Measurements from ENCODE around the gene RUFY4.

Gene RUFY4

DNA sequence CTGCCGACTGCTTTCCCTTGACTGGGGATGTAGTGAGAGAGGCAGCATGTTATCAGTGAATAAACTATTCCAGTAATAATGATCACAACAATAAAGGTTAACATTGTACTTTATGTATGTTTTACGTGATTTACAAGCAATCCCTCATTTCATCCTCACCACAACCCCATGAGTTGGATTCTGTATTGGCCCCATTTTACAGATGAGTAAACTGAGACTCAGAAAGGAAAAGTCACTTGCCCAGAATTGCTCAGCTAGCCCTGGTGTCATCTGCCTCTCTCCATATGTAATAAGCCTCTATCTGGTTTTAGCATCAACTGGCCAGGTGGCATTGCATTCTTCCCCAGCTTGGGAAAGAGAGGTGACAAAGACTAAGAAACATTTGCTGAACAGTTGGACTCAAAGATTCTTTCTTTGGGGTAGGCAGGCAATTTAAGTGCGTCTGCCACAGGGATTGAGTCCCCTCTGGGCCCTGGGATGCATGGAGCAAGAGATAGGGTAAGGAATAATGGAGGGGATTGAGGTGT is 58.9 kb downstream of the RUFY4 start:
- Histone ChIP-seq H3K4me3 (no peak overlapping the region), H3K27ac (peak overlapping the region in 6 of 21 experiments; percentile 22 to 78 (median 54))

DNA sequence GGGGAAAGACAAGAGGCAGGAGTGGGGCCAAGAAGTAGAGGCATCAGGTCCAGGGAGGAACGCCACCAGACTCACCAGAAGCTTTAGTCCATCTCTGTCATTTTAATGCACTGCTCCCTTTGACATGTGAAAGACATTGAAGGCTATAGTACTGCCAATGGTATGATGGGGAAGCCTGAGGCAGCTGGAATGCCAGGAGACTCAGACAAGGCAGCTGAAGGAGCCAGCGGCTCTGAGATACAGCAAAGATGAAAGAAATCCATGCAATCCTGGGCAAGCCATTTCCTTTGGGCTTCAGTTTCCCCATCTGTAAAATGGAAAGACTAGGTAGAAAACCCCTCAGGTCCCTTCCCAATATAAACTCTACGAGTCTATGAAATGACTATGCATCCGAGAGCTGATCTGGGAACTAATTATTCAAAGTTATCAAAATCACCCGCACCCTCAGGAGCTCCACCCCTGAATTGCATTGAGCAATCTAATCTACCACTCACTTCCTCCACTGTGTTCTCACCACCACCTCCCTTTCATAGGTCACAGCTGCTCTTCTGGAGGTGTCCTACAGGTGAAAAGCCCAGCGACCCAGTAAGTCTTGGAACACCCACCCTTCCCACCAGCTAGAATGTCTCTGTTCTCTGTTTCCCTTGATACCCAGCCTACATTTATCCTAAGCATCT is 59.9 kb downstream of the RUFY4 start:
- peak overlapping the region in 5 of 21 experiments; percentile 45 to 62 (median 59) for H3K27ac ChIP-seq

DNA sequence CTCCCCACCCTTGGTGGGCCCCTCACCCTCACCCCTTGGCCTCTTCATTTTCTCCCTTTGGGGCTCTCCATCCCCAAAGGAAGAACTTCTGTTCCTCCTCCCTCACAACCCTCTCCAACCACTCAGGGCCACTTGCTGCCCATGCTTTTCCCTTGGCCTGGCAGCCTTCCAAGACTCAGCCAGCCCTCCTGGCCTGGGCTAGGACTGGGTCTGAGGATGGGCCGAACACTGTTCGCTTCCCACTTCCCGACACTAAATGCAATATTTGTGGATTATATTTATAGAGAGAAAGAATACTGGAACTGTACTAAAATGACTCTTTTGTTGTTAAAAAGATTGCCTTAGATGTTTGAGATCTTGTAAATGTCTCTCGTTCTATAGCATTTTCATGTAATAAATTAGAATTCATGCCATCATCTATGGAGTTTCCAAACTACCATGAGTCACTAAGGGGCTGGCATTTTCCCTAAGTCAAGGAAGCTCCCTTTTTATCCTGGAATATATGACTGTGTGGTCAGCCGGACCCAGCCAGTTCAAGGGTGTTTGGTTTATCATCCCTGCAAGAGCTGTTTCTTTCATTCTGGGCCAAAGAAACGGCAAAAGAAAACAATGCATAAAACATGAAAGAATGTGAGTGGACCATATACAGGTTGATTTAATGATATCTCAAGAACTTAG is 60.5 kb downstream of the RUFY4 start:
- Histone ChIP-seq H3K27ac (peak overlapping the region in 7 of 21 experiments; percentile 6 to 62 (median 53)), H3K4me3 (peak overlapping the region in 1 of 7 experiments; percentile 17)

More for the DNA sequence above, 59.9 kb downstream of the RUFY4 start:
- peak overlapping the region in 1 of 7 experiments; percentile 17 for H3K4me3 ChIP-seq

DNA sequence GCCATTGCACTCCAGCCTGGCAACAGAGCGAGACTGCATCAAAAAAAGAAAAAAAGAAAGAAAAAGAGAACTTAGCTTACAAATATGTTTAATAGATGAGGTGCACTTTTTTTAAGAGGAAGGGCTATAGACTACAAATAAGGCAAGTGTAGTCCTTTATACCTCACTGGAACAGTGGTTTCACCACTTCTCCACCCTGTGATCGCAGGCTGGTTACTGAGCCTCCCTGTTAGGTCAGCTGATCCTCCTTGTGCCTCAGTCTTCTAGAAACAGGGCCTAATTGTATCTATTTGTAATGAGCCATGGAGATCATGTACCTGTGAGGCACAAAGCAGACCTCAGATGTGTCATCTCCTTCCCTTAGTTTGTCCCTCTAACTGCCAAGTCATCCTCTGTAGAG is 61.3 kb downstream of the RUFY4 start:
- peak overlapping the region in 4 of 21 experiments; percentile 6 to 18 (median 8) for H3K27ac ChIP-seq
- H3K4me3 ChIP-seq = no peak overlapping the region

DNA sequence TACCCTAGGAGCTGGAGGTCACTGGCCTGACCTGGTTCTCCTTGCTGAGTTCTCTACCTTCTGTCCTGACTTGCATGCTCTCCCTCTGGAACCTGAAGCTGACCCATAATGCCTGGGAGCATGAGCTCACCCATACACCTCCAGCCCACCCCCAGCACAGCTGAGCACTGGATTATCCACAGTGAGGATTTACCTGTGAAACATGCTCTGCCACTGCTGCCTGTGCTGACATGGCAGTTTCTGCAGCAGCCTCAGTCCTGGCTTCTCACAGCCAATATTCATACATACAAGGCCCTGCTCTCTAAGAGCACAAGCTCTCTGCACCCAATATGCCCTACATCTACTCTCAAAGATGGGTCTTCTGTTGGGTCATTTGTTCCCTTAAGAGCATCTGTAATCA is 61.8 kb downstream of the RUFY4 start:
- H3K27ac ChIP-seq = peak overlapping the region in 3 of 21 experiments; percentile 6 to 18 (median 11)
- no peak overlapping the region for H3K4me3 ChIP-seq

DNA sequence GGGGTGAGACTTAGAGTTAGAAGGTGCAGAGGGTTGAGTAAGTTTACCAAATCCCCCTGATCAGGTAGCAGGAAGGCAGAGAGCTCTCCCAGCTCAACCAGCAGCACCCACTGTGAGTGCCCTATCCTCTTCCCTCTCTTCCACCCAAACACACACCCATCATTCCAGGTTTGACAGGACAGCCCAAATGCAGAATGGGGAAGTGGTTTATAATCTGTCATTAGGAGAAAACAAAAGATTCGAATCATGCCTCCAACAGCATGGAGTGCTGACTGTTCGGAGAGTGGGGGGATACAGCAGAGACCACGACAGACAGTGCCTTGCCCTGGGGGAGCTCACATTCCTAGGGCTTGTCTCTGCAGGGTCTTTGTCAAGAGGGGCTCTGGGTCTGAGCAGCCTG is 68.5 kb downstream of the RUFY4 start:
- Histone ChIP-seq H3K27ac (no peak overlapping the region), H3K4me3 (no peak overlapping the region)

DNA sequence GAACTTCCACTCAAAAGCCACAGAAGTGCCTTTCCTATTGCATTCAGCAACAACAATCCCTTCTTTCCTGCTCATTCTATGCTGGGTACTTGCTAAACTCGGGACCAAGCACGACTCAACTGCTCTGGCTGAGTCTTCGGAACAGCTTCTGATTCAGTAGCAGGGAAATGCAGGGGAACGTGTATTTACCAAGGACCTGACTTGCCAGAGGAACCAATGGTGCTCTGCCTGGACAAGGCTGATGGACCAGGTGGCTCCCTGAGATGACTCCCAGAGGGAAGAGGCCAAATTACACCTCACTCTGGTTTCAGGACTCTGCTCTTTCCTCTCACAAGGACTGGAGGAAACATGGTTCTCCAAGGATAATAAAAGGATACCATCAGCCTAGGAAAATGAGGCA is 69.0 kb downstream of the RUFY4 start:
- Histone ChIP-seq H3K4me3 (no peak overlapping the region), H3K27ac (no peak overlapping the region)
